HG02763 (cell line): ENCODE results near the gene RPS16.

Experiments
- ATAC-seq: cut with Tn5 transposase; IDR thresholded peaks from one replicate; pipeline ENCODE4 v1.9.1; 2021; ENCODE audit warnings: mild to moderate bottlenecking, moderate library complexity; ENCODE audit not compliant: unreplicated experiment

The RPS16 gene

DNA sequence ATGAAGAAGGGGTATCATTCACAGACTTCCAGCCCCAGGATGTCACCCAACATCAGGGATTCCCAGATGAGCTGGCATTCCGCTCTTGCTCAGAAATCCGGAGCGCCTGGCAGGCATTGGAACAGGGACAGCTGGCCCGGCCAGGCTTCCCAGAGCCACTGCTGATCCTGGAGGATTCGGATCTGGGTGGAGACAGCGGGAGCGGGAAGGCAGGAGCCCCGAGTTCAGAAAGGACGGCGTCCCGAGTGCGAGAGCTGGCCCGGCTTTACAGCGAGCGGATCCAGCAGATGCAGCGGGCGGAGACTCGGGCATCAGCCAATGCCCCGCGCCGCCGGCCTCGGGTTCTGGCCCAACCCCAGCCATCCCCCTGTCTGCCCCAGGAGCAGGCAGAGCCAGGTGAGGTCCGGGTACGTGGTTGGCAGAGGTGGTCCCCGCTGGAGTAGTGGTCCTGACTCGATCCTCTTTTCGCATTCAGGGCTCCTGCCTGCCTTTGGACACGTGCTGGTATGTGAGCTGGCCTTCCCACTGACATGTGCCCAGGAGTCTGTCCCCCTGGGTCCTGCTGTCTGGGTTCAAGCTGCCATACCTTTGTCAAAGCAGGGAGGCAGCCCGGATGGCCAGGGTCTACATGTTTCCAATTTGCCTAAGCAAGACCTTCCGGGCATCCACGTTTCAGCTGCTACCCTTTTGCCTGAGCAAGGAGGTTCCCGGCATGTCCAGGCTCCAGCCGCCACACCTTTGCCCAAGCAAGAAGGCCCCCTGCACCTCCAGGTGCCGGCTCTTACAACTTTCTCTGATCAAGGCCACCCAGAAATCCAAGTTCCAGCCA, 12.3 kb downstream of the RPS16 start:
- ATAC-seq, result no peak

- ATAC-seq, result no peak
Observed at GRCh38 chr19:39422020-39422419, 13.7 kb downstream of the RPS16 start.

DNA sequence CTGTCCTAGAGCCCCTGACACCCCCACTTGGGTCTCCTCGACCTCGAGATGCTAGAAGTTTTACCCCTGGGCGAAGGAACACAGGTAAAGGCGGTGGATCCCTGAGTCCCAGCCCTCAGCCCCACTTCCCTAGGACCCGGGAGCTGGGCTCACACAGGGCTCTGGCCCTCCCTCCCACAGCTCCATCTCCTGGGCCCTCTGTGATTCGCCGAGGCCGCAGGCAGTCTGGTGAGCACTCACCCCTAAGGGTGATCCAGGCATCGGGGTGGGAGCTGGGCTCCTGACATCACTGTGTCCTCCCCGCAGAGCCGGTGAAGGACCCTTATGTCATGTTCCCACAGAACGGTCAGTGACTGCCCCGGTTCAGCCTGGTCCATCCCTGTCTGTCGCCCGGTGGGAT, 15.0 kb downstream of the RPS16 start:
- ATAC-seq, result no peak

GRCh38 chr19:39419003-39419402, 16.7 kb downstream of the RPS16 start:
- no peak for ATAC-seq

GRCh38 chr19:39417463-39418181, 18.1 kb downstream of the RPS16 start:
- ATAC-seq, result no peak

DNA sequence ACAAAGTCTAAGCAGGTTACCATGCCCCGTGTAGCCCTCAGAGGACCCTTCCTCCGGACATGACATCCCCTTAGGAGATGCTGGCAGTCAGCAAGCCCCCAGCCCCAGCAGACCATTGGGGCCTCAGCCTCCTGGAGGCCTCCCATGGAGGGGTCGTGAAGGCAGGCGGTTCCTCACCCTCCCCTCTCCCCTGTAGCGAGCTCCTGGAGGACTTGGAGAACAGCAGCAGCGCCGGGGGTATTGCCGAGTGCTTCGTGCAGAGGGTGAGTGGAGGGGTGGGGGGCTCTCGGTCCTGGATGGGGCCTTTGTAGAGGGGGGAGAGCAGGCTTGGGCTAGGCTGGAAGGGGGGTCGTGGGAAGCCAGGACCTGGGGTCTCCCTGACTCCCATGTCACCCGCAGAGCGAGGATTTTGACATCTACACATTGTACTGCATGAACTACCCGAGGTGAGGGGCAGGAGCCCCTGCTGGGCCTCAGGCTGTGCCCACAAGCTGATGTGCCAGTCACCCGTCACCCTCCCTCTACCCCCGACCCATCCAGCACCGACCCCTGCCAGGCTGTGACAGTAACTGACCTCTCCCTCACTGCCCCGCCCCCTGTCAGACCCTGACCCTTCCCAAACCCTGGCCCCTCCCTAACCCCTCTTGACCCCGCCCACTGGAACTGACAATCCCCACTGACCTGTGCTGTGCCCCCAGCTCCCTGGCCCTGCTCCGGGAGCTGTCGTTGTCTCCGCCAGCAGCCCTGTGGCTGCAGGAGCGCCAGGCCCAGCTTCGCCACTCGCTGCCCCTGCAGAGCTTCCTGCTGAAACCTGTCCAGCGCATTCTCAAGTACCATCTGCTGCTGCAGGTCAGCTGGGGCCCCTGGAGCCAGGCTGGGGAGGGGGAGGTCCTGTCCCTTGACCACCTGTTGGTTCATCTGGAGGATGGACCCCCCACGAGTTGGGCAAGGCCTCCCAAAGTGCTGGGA, 19.3 kb downstream of the RPS16 start:
- ATAC-seq, result no peak

DNA sequence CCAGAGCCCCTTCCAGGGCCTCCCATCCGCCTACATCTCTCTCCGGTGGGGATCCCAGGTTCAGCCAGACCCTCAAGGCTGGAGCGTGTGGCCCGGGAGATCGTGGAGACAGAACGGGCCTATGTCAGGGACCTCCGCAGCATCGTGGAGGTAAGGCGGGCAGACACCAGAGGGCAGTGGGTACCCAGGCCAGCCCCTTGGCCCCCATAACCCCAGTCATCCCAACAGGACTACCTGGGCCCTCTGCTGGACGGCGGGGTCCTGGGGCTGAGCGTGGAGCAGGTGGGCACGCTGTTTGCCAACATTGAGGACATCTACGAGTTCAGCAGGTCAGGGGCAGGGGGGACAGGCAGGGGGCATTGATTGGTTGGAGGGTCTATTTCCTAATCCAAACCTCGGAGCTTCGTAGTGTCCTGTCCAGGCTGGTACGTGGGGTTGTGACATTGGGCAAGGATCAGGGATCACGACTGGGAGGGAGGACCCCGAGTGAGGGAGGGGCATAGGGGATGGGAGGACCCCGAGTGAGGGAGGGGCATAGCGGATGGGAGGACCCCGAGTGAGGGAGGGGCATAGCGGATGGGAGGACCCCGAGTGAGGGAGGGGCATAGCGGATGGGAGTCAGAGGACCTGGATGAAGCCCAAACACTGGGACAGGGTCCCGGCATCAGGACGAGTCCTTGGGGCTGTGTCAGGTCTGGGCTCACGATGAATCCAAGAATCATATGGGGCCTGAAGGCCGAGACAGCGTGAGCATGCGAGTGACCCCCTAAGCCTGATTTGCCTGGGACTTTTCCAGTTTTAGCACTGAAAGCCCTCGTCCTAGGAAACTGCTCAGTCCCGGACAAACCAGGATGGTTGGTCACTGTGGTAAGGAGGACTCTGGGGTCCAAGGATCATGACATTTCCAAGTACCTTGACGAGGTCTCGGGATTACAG, 20.4 kb downstream of the RPS16 start:
- no peak for ATAC-seq

DNA sequence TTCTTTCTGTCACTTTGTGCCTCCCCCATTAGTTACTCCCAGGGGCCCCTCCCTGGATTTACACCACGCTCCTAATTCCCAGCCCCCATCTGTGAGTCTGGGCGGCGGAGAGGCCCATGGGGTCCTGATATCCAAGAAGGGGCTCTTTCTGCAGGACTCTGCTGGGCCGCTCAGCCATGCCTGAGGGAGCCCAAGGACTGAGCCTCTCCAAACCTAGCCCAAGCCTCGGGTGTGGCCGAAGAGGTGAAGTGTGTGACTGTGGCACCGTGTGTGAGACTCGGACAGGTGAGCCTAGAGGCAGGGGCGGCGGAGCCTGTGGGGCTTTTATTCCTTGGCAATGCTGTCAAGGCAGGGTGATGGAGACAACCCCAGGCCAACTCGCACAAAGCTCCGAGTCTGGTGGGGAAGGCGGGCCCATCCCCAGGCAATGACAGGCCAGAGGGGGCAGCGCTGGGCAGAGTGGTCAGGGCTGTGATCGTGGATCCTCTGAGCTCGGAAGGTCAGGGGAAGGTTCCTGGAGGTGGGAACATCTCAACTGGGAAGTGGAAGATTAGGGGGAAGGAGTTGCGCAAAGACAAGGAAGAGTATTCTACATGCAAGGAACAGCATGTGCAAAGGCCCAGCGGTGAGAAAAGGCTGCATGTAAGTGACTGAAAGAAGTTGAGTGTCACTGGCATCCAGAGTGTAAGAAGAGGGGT, 21.7 kb downstream of the RPS16 start:
- ATAC-seq, result no peak

GRCh38 chr19:39413272-39413910, 22.4 kb downstream of the RPS16 start:
- ATAC-seq, result no peak

DNA sequence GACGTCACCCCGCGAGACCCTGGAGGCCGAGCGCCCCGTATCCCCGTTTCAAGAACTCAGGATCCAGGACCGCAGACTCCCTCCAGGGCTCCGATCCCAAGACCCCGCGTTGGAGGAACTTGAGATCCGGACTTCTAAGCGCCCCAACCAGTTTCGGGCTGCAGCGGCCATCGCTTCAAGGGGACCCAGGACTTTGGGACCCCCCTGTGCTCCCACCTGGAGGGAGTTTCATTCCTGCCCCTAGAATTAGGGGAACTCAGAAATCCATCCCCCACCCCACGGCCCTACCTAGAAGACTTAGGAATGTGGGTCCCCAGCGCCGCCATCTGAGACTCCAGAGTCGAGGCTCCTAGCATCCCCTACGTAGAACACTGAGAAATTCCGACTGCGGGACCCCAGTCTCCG, 22.9 kb downstream of the RPS16 start:
- no peak for ATAC-seq

DNA sequence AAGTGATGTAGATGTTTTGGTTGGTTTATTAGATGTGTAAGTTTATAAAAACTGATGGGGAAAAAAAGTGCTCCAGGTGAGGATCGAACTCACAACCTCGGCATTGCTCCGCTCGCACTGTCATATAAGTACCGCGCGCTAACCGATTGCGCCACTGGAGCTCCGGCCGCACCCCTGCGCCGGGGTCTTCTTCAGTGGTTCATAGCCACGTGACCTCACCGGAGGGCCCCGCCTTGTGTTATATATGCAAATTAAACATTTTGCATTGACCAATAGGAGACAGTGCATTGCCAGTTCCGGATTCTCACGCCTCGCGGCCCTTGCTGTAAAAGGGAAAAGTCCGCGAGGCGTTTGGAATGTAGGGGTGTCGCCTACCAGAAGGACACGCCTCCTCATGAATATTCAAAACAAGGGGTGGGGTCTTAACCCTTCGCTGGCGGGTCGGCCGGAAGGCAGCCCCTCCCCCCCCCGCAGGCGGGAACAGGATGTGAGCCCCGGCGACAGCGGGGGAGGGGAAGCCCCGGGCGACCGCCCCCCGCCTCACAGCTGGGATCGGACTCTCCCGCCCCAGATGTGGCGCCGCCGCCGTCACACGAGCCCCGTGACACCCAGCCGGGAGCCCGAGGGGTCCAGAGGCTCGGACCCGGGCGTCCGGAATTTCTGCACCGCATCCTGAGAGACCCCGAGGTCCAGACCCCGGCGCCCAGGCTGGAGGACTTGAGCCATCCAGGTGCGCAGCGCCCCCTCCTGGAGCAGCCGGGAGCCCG, 23.5 kb downstream of the RPS16 start, which contains the start of gene PLEKHG2:
PLEKHG2 (plus strand) TSS at position 570 of the 767 bp plus-strand sequence. CDS start 1,418 bp downstream, outside the sequence.
- peak; percentile 54 for ATAC-seq

- ATAC-seq, result peak; percentile 14
Observed at GRCh38 chr19:39411832-39412099, 24.0 kb downstream of the RPS16 start.

- no peak for ATAC-seq
Observed at GRCh38 chr19:39411081-39411831, 24.5 kb downstream of the RPS16 start.

DNA sequence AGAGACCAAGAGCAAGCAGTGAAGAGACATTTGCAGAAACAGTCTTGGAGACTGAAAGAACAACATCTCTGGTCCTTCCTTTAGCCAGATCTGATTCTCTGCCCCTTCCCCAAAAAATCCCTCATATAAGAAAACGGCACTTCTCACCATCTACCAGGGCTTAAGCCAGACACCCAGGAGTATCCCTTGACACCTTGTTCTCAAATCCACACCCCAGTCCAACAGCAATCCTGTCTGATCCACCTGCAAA, 25.0 kb downstream of the RPS16 start:
- no peak for ATAC-seq

DNA sequence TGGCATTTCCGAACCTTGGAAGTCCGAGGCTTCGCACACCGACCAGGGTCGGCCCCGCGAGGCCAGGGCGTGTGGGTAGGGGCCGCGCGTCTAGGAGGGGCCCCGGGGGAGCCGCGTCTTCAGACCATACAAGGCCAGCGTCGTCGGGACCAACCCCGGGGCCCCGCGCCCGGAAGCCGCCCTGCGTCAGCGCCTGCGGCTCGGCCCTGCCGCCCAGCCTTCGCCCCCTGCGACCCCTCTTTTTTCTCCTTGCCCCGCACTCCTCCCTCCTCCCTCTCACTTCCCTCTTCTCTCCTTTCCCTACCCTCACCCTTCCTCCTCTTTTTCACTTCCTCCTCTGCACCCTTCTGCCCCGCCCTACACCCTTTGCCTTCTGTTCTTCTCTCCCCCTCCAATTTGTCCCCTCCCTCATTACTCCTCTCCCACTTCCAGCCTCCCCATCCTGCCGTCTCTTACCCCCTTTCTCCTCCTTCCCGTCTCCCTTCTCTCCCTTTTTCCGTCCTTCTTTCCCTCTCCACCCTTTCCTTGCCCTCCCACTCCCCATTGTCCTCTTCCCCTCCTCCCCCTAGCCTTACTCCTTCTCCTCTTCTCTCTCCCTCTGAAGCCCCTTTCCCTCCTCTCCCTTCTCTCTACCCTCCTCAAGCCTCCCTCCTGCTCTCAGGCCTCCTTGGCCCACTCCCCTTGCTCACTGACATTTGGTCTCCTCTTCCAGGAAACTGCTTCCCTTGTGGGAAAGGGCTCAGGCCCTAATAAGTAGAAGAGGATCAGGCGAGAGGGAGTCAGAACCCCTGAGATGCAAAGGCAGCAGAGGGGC, 25.5 kb downstream of the RPS16 start:
- peak; percentile 13 for ATAC-seq

GRCh38 chr19:39409208-39410016, 26.3 kb downstream of the RPS16 start:
- no peak for ATAC-seq
